ENCODE data around the gene CANX.

DNA sequence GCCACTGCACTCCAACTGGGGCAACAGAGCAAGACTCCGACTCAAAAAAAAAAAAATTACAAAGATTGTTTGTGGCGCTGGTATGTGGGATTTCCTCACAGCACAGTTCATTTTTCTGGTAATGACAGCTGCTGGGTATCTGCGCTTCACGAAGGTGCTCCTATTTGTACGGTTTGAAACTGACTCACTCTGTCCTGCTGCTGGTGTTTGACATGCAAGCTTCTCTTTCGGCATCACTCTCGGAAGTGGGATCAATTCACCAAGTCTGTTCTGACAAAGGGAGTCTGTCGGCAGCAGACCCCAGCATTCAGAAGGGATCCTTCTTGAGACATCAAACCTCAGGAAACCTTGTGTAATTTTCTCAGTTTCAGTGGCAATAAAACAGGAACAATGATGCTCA, 60.2 kb downstream of the CANX start:
- TF ChIP-seq, protein P1, sequence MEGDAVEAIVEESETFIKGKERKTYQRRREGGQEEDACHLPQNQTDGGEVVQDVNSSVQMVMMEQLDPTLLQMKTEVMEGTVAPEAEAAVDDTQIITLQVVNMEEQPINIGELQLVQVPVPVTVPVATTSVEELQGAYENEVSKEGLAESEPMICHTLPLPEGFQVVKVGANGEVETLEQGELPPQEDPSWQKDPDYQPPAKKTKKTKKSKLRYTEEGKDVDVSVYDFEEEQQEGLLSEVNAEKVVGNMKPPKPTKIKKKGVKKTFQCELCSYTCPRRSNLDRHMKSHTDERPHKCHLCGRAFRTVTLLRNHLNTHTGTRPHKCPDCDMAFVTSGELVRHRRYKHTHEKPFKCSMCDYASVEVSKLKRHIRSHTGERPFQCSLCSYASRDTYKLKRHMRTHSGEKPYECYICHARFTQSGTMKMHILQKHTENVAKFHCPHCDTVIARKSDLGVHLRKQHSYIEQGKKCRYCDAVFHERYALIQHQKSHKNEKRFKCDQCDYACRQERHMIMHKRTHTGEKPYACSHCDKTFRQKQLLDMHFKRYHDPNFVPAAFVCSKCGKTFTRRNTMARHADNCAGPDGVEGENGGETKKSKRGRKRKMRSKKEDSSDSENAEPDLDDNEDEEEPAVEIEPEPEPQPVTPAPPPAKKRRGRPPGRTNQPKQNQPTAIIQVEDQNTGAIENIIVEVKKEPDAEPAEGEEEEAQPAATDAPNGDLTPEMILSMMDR (IDR thresholded peaks at IDR 0.05) = no peak
- TF ChIP-seq POLR2A (IDR thresholded peaks at IDR 0.05) (no peak), EP300 (IDR thresholded peaks at IDR 0.05) (no peak)

Data from ovary (tissue), 3 donors.